ENCODE data around the gene REEP1.
"Not testable (repeated sequence)": the region's sequence is repeated elsewhere in the genome, so short reads cannot be mapped to it uniquely, and the experiment has no call there.

REEP1 gene

GRCh38 chr2:86233436-86233835, 104.0 kb downstream of the REEP1 start:
- no peak overlapping the region for H3K27ac ChIP-seq
- DNase-seq (ENCODE audit: low spot score): no peak
- no peak for TF ChIP-seq CTCF (IDR thresholded peaks at IDR 0.05)

GRCh38 chr2:86232910-86233309, 104.5 kb downstream of the REEP1 start:
- Histone ChIP-seq H3K4me3 (no peak overlapping the region), H3K27ac (no peak overlapping the region)
- no peak for TF ChIP-seq CTCF (IDR thresholded peaks at IDR 0.05)
- DNase-seq (ENCODE audit: low spot score): no peak

More at GRCh38 chr2:86233436-86233835, 104.0 kb downstream of the REEP1 start:
- H3K4me3 ChIP-seq: no peak overlapping the region

- Histone ChIP-seq H3K4me3 (no peak overlapping the region), H3K27ac (no peak overlapping the region)
- DNase-seq (ENCODE audit: low spot score): no peak
- TF ChIP-seq CTCF (IDR thresholded peaks at IDR 0.05): no peak
Measured at GRCh38 chr2:86232373-86232784, 105.0 kb downstream of the REEP1 start.

- H3K4me3 ChIP-seq: no peak overlapping the region
- DNase-seq (ENCODE audit: low spot score): no peak
- no peak for TF ChIP-seq CTCF (IDR thresholded peaks at IDR 0.05)
- no peak overlapping the region for H3K27ac ChIP-seq
Measured at GRCh38 chr2:86231680-86232372, 105.6 kb downstream of the REEP1 start.

GRCh38 chr2:86230961-86231360, 106.5 kb downstream of the REEP1 start:
- no peak for TF ChIP-seq CTCF (IDR thresholded peaks at IDR 0.05)
- Histone ChIP-seq H3K4me3 (no peak overlapping the region), H3K27ac (no peak overlapping the region)
- no peak for DNase-seq (ENCODE audit: low spot score)

GRCh38 chr2:86229221-86229620, 108.2 kb downstream of the REEP1 start:
- no peak for TF ChIP-seq CTCF (IDR thresholded peaks at IDR 0.05)
- H3K27ac ChIP-seq: no peak overlapping the region
- H3K4me3 ChIP-seq: no peak overlapping the region
- DNase-seq (ENCODE audit: low spot score): no peak

- DNase-seq (ENCODE audit: low spot score); H3K4me3 ChIP-seq; H3K27ac ChIP-seq: not testable (repeated sequence)
Measured at GRCh38 chr2:86228574-86228973, 108.9 kb downstream of the REEP1 start.

All from coronary artery (tissue), 2 donors.